ENCODE data around the gene PLXDC2.
"Not testable (repeated sequence)": the region's sequence is repeated elsewhere in the genome, so short reads cannot be mapped to it uniquely, and the experiment has no call there.

PLXDC2 gene

GRCh38 chr10:20173046-20173445, 356.8 kb downstream of the PLXDC2 start:
- in situ Hi-C loops (cut with HindIII; ENCODE audit: low sequenced_read_pairs) = no loop called here

- in situ Hi-C loops (cut with HindIII; ENCODE audit: low sequenced_read_pairs) = no loop called here
These were observed 359.5 kb downstream of the PLXDC2 start for GRCh38 chr10:20175719-20176118.

GRCh38 chr10:20180766-20181165, 364.5 kb downstream of the PLXDC2 start:
- in situ Hi-C loops (cut with HindIII; ENCODE audit: low sequenced_read_pairs) = no loop called here

- in situ Hi-C loops (cut with HindIII; ENCODE audit: low sequenced_read_pairs) = no loop called here
These were observed 365.2 kb downstream of the PLXDC2 start for GRCh38 chr10:20181434-20181833.

- in situ Hi-C loops (cut with HindIII; ENCODE audit: low sequenced_read_pairs) = no loop called here
These were observed 368.9 kb downstream of the PLXDC2 start for GRCh38 chr10:20185116-20185515.

- in situ Hi-C loops (cut with HindIII; ENCODE audit: low sequenced_read_pairs) = not testable (repeated sequence)
These were observed 375.2 kb downstream of the PLXDC2 start for GRCh38 chr10:20191392-20191791.

GRCh38 chr10:20195076-20195475, 378.8 kb downstream of the PLXDC2 start:
- in situ Hi-C loops (cut with HindIII; ENCODE audit: low sequenced_read_pairs) = no loop called here

- in situ Hi-C loops (cut with HindIII; ENCODE audit: low sequenced_read_pairs) = no loop called here
These were observed 384.5 kb downstream of the PLXDC2 start for GRCh38 chr10:20200758-20201157.

- in situ Hi-C loops (cut with HindIII; ENCODE audit: low sequenced_read_pairs) = no loop called here
These were observed 386.1 kb downstream of the PLXDC2 start for GRCh38 chr10:20202337-20202736.

GRCh38 chr10:20207653-20208052, 391.4 kb downstream of the PLXDC2 start:
- in situ Hi-C loops (cut with HindIII; ENCODE audit: low sequenced_read_pairs) = no loop called here

- in situ Hi-C loops (cut with HindIII; ENCODE audit: low sequenced_read_pairs) = not testable (repeated sequence)
These were observed 392.9 kb downstream of the PLXDC2 start for GRCh38 chr10:20209098-20209497.

- in situ Hi-C loops (cut with HindIII; ENCODE audit: low sequenced_read_pairs) = no loop called here
These were observed 399.4 kb downstream of the PLXDC2 start for GRCh38 chr10:20215547-20216152.

- in situ Hi-C loops (cut with HindIII; ENCODE audit: low sequenced_read_pairs) = no loop called here
These were observed 405.1 kb downstream of the PLXDC2 start for GRCh38 chr10:20221356-20221755.

- in situ Hi-C loops (cut with HindIII; ENCODE audit: low sequenced_read_pairs) = no loop called here
These were observed 412.5 kb downstream of the PLXDC2 start for GRCh38 chr10:20228729-20229128.

GRCh38 chr10:20232079-20232705, 416.0 kb downstream of the PLXDC2 start:
- in situ Hi-C loops (cut with HindIII; ENCODE audit: low sequenced_read_pairs) = no loop called here

GRCh38 chr10:20233423-20233822, 417.2 kb downstream of the PLXDC2 start:
- in situ Hi-C loops (cut with HindIII; ENCODE audit: low sequenced_read_pairs) = no loop called here

GRCh38 chr10:20234579-20234978, 418.3 kb downstream of the PLXDC2 start:
- in situ Hi-C loops (cut with HindIII; ENCODE audit: low sequenced_read_pairs) = no loop called here

- in situ Hi-C loops (cut with HindIII; ENCODE audit: low sequenced_read_pairs) = no loop called here
These were observed 420.9 kb downstream of the PLXDC2 start for GRCh38 chr10:20237091-20237570.

GRCh38 chr10:20237586-20237985, 421.4 kb downstream of the PLXDC2 start:
- in situ Hi-C loops (cut with HindIII; ENCODE audit: low sequenced_read_pairs) = no loop called here

GRCh38 chr10:20240643-20241042, 424.4 kb downstream of the PLXDC2 start:
- in situ Hi-C loops (cut with HindIII; ENCODE audit: low sequenced_read_pairs) = no loop called here

- in situ Hi-C loops (cut with HindIII; ENCODE audit: low sequenced_read_pairs) = no loop called here
These were observed 431.2 kb downstream of the PLXDC2 start for GRCh38 chr10:20247454-20247853.

GRCh38 chr10:20247891-20248708, 431.9 kb downstream of the PLXDC2 start:
- in situ Hi-C loops (cut with HindIII; ENCODE audit: low sequenced_read_pairs) = no loop called here
